BLaER1 (cell line): ENCODE data around the gene ZIC4.

ENCODE experiments used
- H3K27ac ChIP-seq: shearing (Covaris generic); formaldehyde crosslinking; 2 replicates; pipeline ENCODE4 v1.8.1; 2022
- H3K27me3 ChIP-seq: shearing (Covaris generic); formaldehyde crosslinking; 2 replicates; pipeline ENCODE4 v1.8.1; 2022
- H3K36me3 ChIP-seq: shearing (Covaris generic); formaldehyde crosslinking; 2 replicates; pipeline ENCODE4 v1.8.1; 2022
- H3K4me1 ChIP-seq: shearing (Covaris generic); formaldehyde crosslinking; 2 replicates; pipeline ENCODE4 v1.8.1; 2022
- H3K4me2 ChIP-seq: shearing (Covaris generic); formaldehyde crosslinking; 2 replicates; pipeline ENCODE4 v1.8.1; 2022
- H3K4me3 ChIP-seq: shearing (Covaris generic); formaldehyde crosslinking; 2 replicates; pipeline ENCODE4 v1.8.1; 2022
- H3K9ac ChIP-seq: shearing (Covaris generic); formaldehyde crosslinking; 2 replicates; pipeline ENCODE4 v1.8.1; 2022
- H3K9me3 ChIP-seq: shearing (Covaris generic); formaldehyde crosslinking; 2 replicates; pipeline ENCODE4 v1.8.1; 2022
- H4K20me1 ChIP-seq: shearing (Covaris generic); formaldehyde crosslinking; 2 replicates; pipeline ENCODE4 v1.8.1; 2022
- Cebpa-rat ChIP-seq: shearing (Covaris generic); IDR thresholded peaks from 2 replicates; pipeline ENCODE4 v1.8.1; 2022

Gene ZIC4

DNA sequence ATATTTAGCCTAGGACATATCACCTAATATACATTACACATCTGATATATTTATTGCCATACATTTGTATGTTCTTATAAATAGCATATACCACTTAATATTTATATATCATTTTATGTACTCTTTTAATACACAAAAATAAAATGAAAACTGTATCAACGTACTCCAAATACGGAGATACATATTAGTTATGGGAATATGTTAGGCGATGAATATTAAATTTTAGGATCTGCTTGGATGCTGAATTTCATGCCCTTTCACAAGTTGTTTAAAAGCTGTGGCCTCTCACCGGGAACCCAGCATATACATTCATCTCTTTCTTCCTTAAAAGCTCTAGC lies 50.6 kb downstream of the ZIC4 start:
- Histone ChIP-seq H3K27me3 (peaks cover 55% of the 10 kb centered on the region), H3K4me2 (no peak overlapping the region)

DNA sequence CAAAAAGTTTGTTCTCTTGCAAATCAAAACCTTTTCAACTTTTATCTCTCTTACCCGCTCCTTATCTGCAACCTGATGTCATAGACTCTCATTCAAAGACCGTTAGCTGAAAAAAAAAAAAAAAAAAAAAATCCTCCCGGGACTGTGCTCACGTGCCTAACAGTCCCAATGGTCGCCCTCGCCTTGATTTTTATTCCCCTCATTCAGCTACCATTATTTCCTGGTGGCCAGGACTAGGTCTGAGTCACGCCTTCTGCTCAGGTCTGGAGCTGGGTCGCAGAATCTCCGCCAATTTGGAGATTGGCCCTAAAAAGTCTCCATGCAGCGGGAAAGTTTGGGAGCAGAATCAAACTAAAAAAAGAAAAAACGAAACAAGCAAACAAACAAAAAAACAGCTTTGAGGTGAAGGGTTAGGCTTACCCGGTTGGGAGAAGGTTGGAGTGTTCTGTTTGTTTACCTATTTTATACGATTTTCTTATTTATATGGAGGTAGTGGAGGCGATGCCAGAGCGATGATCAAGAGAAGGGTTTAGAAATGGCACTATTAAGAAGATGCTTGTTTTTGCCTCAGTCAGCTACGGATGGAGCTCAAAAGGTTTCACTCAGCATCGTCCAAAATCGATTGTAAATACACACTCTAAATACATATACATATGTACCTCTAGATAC lies 51.1 kb downstream of the ZIC4 start:
- Histone ChIP-seq H3K27ac (no peak overlapping the region), H3K4me1 (no peaks in the 10 kb centered on the region), H3K9me3 (peaks cover 22% of the 10 kb centered on the region), H3K36me3 (no peaks in the 10 kb centered on the region), H4K20me1 (no peaks in the 10 kb centered on the region), H3K9ac (no peak overlapping the region), H3K4me3 (no peak overlapping the region), H3K4me2 (no peak overlapping the region), H3K27me3 (peaks cover 50% of the 10 kb centered on the region)
- no peak for TF ChIP-seq Cebpa-rat

More for the DNA sequence above, 50.6 kb downstream of the ZIC4 start:
- Histone ChIP-seq H3K4me1 (peaks cover 4% of the 10 kb centered on the region), H3K27ac (no peak overlapping the region), H4K20me1 (no peaks in the 10 kb centered on the region), H3K9me3 (peaks cover 22% of the 10 kb centered on the region), H3K4me3 (no peak overlapping the region), H3K36me3 (no peaks in the 10 kb centered on the region), H3K9ac (no peak overlapping the region)
- TF ChIP-seq Cebpa-rat, result no peak

- H3K36me3 ChIP-seq, result no peaks in the 10 kb centered on the region
- H3K9ac ChIP-seq, result no peak overlapping the region
- H3K4me3 ChIP-seq, result no peak overlapping the region
- no peaks in the 10 kb centered on the region for H4K20me1 ChIP-seq
- no peaks in the 10 kb centered on the region for H3K4me1 ChIP-seq
- no peak overlapping the region for H3K4me2 ChIP-seq
- H3K27ac ChIP-seq, result no peak overlapping the region
- H3K9me3 ChIP-seq, result peaks cover 22% of the 10 kb centered on the region
- TF ChIP-seq Cebpa-rat, result no peak
- H3K27me3 ChIP-seq, result peaks cover 44% of the 10 kb centered on the region
Measured at GRCh38 chr3:147354623-147355022, 51.7 kb downstream of the ZIC4 start.

GRCh38 chr3:147351301-147351700 lies 55.0 kb downstream of the ZIC4 start:
- H3K9ac ChIP-seq, result no peak overlapping the region

GRCh38 chr3:147348976-147349375 lies 57.4 kb downstream of the ZIC4 start:
- no peaks in the 10 kb centered on the region for H3K4me1 ChIP-seq
- H3K4me2 ChIP-seq, result no peak overlapping the region
- no peak for TF ChIP-seq Cebpa-rat
- no peaks in the 10 kb centered on the region for H3K9me3 ChIP-seq
- no peaks in the 10 kb centered on the region for H4K20me1 ChIP-seq
- no peaks in the 10 kb centered on the region for H3K36me3 ChIP-seq
- H3K9ac ChIP-seq, result no peak overlapping the region
- no peaks in the 10 kb centered on the region for H3K27me3 ChIP-seq
- H3K27ac ChIP-seq, result no peak overlapping the region
- no peak overlapping the region for H3K4me3 ChIP-seq

More at GRCh38 chr3:147351301-147351700, 55.0 kb downstream of the ZIC4 start:
- H3K4me3 ChIP-seq, result no peak overlapping the region
- peaks cover 10% of the 10 kb centered on the region for H3K9me3 ChIP-seq
- H3K4me2 ChIP-seq, result no peak overlapping the region
- H3K36me3 ChIP-seq, result no peaks in the 10 kb centered on the region
- H3K27me3 ChIP-seq, result peaks cover 10% of the 10 kb centered on the region
- TF ChIP-seq Cebpa-rat, result no peak
- no peaks in the 10 kb centered on the region for H4K20me1 ChIP-seq
- no peaks in the 10 kb centered on the region for H3K4me1 ChIP-seq
- no peak overlapping the region for H3K27ac ChIP-seq

DNA sequence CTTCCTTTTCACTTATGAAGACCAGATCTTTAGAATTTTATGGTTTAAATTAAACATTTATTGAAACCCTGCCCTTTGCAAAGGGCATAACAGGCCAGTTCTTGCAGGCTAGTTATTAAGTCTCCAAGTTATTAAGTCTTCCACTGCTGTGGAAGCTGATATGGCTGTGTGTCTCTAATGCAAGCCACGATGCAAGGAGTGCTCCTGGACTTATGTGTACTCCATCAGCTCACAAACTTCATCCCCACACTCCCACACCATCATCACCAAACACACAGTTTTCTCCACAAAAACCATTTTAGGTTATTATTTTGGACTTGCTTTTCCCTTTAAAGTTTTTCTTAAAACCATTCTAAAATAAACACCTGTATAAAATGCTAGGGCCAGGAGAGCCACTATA lies 62.4 kb downstream of the ZIC4 start:
- Histone ChIP-seq H3K4me3 (no peak overlapping the region), H3K4me2 (no peak overlapping the region), H3K9ac (no peak overlapping the region), H3K27me3 (no peaks in the 10 kb centered on the region), H3K9me3 (no peaks in the 10 kb centered on the region), H3K27ac (no peak overlapping the region), H3K4me1 (no peaks in the 10 kb centered on the region), H4K20me1 (no peaks in the 10 kb centered on the region), H3K36me3 (no peaks in the 10 kb centered on the region)
- TF ChIP-seq Cebpa-rat, result no peak

- no peak for TF ChIP-seq Cebpa-rat
Measured at GRCh38 chr3:147341727-147342126, 64.6 kb downstream of the ZIC4 start.

DNA sequence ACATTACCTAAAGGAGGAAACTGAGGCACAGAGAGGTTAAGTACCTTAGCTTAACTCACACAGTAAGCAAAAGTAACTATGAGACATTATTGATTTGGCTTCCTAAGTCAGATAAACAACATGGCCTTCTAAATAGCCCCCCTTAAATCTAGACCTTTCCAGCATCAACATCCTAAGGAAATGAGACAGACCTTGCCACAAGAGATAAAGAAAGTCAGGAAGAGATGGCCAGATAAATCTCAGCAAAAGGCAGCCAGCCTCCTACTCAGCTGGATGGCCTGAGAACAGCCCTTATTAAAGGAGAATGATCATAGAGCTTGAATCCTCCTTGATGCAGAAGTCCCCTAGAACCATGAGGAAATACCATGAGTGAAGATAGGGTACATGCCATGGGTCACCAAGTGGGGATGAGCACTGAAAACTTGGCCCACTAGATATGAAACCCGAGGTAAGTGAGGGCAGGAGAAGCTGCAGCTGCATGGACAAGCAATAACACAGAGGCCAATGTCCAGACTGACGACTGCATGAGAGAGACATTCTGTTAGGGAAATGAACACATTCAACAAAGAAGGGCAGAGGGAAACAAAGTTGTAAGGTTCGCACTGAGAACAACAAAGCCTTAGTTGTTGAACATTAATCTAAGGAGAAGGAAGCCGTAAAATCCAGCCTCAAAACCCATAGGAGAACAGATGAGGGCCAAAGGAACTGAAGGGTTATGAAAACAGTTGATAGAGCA lies 69.6 kb downstream of the ZIC4 start:
- H3K27ac ChIP-seq, result no peak overlapping the region
- no peaks in the 10 kb centered on the region for H3K9me3 ChIP-seq
- no peaks in the 10 kb centered on the region for H3K27me3 ChIP-seq
- no peak for TF ChIP-seq Cebpa-rat
- H3K4me1 ChIP-seq, result no peaks in the 10 kb centered on the region
- no peak overlapping the region for H3K4me2 ChIP-seq
- no peak overlapping the region for H3K4me3 ChIP-seq
- H3K9ac ChIP-seq, result no peak overlapping the region
- H4K20me1 ChIP-seq, result no peaks in the 10 kb centered on the region
- H3K36me3 ChIP-seq, result no peaks in the 10 kb centered on the region

More at GRCh38 chr3:147341727-147342126, 64.6 kb downstream of the ZIC4 start:
- no peaks in the 10 kb centered on the region for H4K20me1 ChIP-seq
- H3K4me1 ChIP-seq, result no peaks in the 10 kb centered on the region
- no peaks in the 10 kb centered on the region for H3K36me3 ChIP-seq
- H3K9ac ChIP-seq, result no peak overlapping the region
- no peak overlapping the region for H3K4me2 ChIP-seq
- H3K27me3 ChIP-seq, result no peaks in the 10 kb centered on the region
- H3K27ac ChIP-seq, result no peak overlapping the region
- H3K9me3 ChIP-seq, result no peaks in the 10 kb centered on the region
- no peak overlapping the region for H3K4me3 ChIP-seq
